GM21515 (cell line): ENCODE measurements around the gene SLFN14.
"Not testable (repeated sequence)": the region's sequence is repeated elsewhere in the genome, so short reads cannot be mapped to it uniquely, and the experiment has no call there.

ENCODE experiments used
- ATAC-seq: cut with Tn5 transposase; IDR thresholded peaks from one replicate; pipeline ENCODE4 v1.9.1; 2021; ENCODE audit not compliant: unreplicated experiment

Gene SLFN14

GRCh38 chr17:35560703-35561102 lies at the start of gene SLFN14:
TSS of gene SLFN14 (minus strand) at chr17:35560819. CDS start at chr17:35558062, 2,757 bp downstream.
- ATAC-seq = no peak

GRCh38 chr17:35609831-35610230 lies 49.2 kb upstream of the SLFN14 start:
- no peak for ATAC-seq

GRCh38 chr17:35607239-35607847 lies 46.7 kb upstream of the SLFN14 start:
- ATAC-seq = no peak

GRCh38 chr17:35605678-35606077 lies 45.1 kb upstream of the SLFN14 start:
- no peak for ATAC-seq

- no peak for ATAC-seq
Measured at GRCh38 chr17:35603674-35604073, 43.1 kb upstream of the SLFN14 start.

GRCh38 chr17:35597604-35598003 lies 37.0 kb upstream of the SLFN14 start:
- no peak for ATAC-seq

GRCh38 chr17:35596530-35597233 lies 36.1 kb upstream of the SLFN14 start:
- ATAC-seq = no peak

- no peak for ATAC-seq
Measured at GRCh38 chr17:35596072-35596471, 35.5 kb upstream of the SLFN14 start.

GRCh38 chr17:35588196-35588920 lies 27.7 kb upstream of the SLFN14 start:
- no peak for ATAC-seq

- ATAC-seq = peak; percentile 84
Measured at GRCh38 chr17:35587074-35587961, 26.7 kb upstream of the SLFN14 start, which contains the start of gene AP2B1. TSS of gene AP2B1 (plus strand) at chr17:35587322. CDS start at chr17:35594031, 6,709 bp downstream.

- peak; percentile 22 for ATAC-seq
Measured at GRCh38 chr17:35586569-35587073, 26.0 kb upstream of the SLFN14 start.

GRCh38 chr17:35584061-35584460 lies 23.4 kb upstream of the SLFN14 start:
- no peak for ATAC-seq

- no peak for ATAC-seq
Measured at GRCh38 chr17:35578929-35579432, 18.4 kb upstream of the SLFN14 start.

- ATAC-seq = peak; percentile 86
Measured at GRCh38 chr17:35578197-35578928, 17.7 kb upstream of the SLFN14 start, which contains the start of gene PEX12. TSS of gene PEX12 (minus strand) at chr17:35578571. CDS start at chr17:35578021, 550 bp downstream.

- ATAC-seq = no peak
Measured at GRCh38 chr17:35577830-35578196, 17.2 kb upstream of the SLFN14 start.

- ATAC-seq = no peak
Measured at GRCh38 chr17:35575759-35576158, 15.1 kb upstream of the SLFN14 start.

GRCh38 chr17:35569405-35569804 lies 8.8 kb upstream of the SLFN14 start:
- no peak for ATAC-seq

- ATAC-seq = no peak
Measured at GRCh38 chr17:35568561-35568960, 7.9 kb upstream of the SLFN14 start.

- ATAC-seq = no peak
Measured at GRCh38 chr17:35566968-35567367, 6.3 kb upstream of the SLFN14 start.

- ATAC-seq = not testable (repeated sequence)
Measured at GRCh38 chr17:35563181-35563580, 2.6 kb upstream of the SLFN14 start.
